Stimulated activated CD8-positive, alpha-beta memory T cell treated with anti-CD3 and anti-CD28 coated beads, Interleukin-12 subunit alpha, Interleukin-12 subunit beta, amount 100 ng/mL, for 24 hours (primary cell): ENCODE data around the gene SNRPE.
"Not testable (repeated sequence)": the region's sequence is repeated elsewhere in the genome, so short reads cannot be mapped to it uniquely, and the experiment has no call there.

Source experiments
- DNase-seq: peaks from one replicate; pipeline ENCODE4 v3.0.0-alpha.2; 2020; ENCODE audit errors: extremely low read depth

The SNRPE gene

GRCh38 chr1:203861379-203862184, at the start of gene SNRPE:
TSS of gene SNRPE (plus strand) at chr1:203861599. CDS start at chr1:203861660, 61 bp downstream.
- peak; percentile 90 for DNase-seq

- DNase-seq, result no peak
Observed at GRCh38 chr1:203813581-203814341, 47.6 kb upstream of the SNRPE start.

- no peak for DNase-seq
Observed at GRCh38 chr1:203818399-203818798, 43.0 kb upstream of the SNRPE start.

- no peak for DNase-seq
Observed at GRCh38 chr1:203823306-203823705, 38.1 kb upstream of the SNRPE start.

- DNase-seq, result no peak
Observed at GRCh38 chr1:203826175-203826574, 35.2 kb upstream of the SNRPE start.

- DNase-seq, result no peak
Observed at GRCh38 chr1:203828002-203828401, 33.4 kb upstream of the SNRPE start.

- no peak for DNase-seq
Observed at GRCh38 chr1:203828503-203828902, 32.9 kb upstream of the SNRPE start.

- not testable (repeated sequence) for DNase-seq
Observed at GRCh38 chr1:203829247-203829646, 32.2 kb upstream of the SNRPE start.

GRCh38 chr1:203835476-203835875, 25.9 kb upstream of the SNRPE start:
- DNase-seq, result no peak

- no peak for DNase-seq
Observed at GRCh38 chr1:203839081-203839480, 22.3 kb upstream of the SNRPE start.

- DNase-seq, result no peak
Observed at GRCh38 chr1:203840208-203840808, 21.1 kb upstream of the SNRPE start.

GRCh38 chr1:203842559-203842876, 18.9 kb upstream of the SNRPE start:
- no peak for DNase-seq

- no peak for DNase-seq
Observed at GRCh38 chr1:203843435-203843834, 18.0 kb upstream of the SNRPE start.

GRCh38 chr1:203853112-203853511, 8.3 kb upstream of the SNRPE start:
- DNase-seq, result not testable (repeated sequence)

- DNase-seq, result no peak
Observed at GRCh38 chr1:203858055-203858454, 3.3 kb upstream of the SNRPE start.

- DNase-seq, result no peak
Observed at GRCh38 chr1:203858975-203859374, 2.4 kb upstream of the SNRPE start.

GRCh38 chr1:203860396-203861025, 888 bp upstream of the SNRPE start:
- no peak for DNase-seq

GRCh38 chr1:203867802-203868201, 6.4 kb downstream of the SNRPE start:
- DNase-seq, result no peak

- DNase-seq, result no peak
Observed at GRCh38 chr1:203870245-203870644, 8.8 kb downstream of the SNRPE start.

GRCh38 chr1:203871114-203871880, 9.9 kb downstream of the SNRPE start:
- no peak for DNase-seq

- DNase-seq, result no peak
Observed at GRCh38 chr1:203873094-203873493, 11.7 kb downstream of the SNRPE start.

- DNase-seq, result no peak
Observed at GRCh38 chr1:203878422-203878821, 17.0 kb downstream of the SNRPE start.
